ENCODE measurements around the gene HCN3. TPM values are rescaled to one million over a fixed set of nuclear protein-coding genes. Genes with fewer than 3 reads are reported as not detected.

Gene HCN3
- total and polyA plus RNA-seq, 2 of the 13 experiments (the other 11 are each of a cell fraction or from before 2014, with no cell fraction given): 2.4 to 10.2 TPM

- 0 out of 2 replicates have a peak, but pooled peaks have one; percentile 39 for TF ChIP-seq ZBTB34 (CRISPR knock-in tag; IDR thresholded peaks at IDR 0.05)
- TF ChIP-seq ZKSCAN8 (CRISPR knock-in tag; IDR thresholded peaks at IDR 0.05; ENCODE audit: borderline replicate concordance): 0 out of 2 replicates have a peak, but pooled peaks have one; percentile 38
- peak; percentile 66; the same call in 1 of the 2 replicates for TF ChIP-seq ZNF580 (CRISPR knock-in tag; IDR thresholded peaks at IDR 0.05; ENCODE audit: borderline replicate concordance, low read depth)
- no peak for TF ChIP-seq PAX8 (CRISPR knock-in tag; IDR thresholded peaks at IDR 0.05; ENCODE audit: borderline replicate concordance)
- peak; percentile 79; the same call in 1 of the 2 replicates for TF ChIP-seq ZNF607 (CRISPR knock-in tag; IDR thresholded peaks at IDR 0.05; ENCODE audit: borderline replicate concordance)
- TF ChIP-seq ZNF326 (CRISPR knock-in tag; IDR thresholded peaks at IDR 0.05; ENCODE audit: borderline replicate concordance): no peak
- peak; percentile 73; the same call in 1 of the 2 replicates for TF ChIP-seq PRDM15 (CRISPR knock-in tag; IDR thresholded peaks at IDR 0.05)
- no peak for TF ChIP-seq ZSCAN29 (CRISPR knock-in tag; conservative IDR thresholded peaks at IDR 0.05)
- TF ChIP-seq ZNF639 (CRISPR knock-in tag; conservative IDR thresholded peaks at IDR 0.05): peak; percentile 59
- no peak for TF ChIP-seq ZNF225 (CRISPR knock-in tag; IDR thresholded peaks at IDR 0.05)
- no peak for TF ChIP-seq IRF9 (CRISPR knock-in tag; IDR thresholded peaks at IDR 0.05; ENCODE audit: borderline replicate concordance)
- no peak for TF ChIP-seq ZNF12 (CRISPR knock-in tag; IDR thresholded peaks at IDR 0.05)
- 0 out of 2 replicates have a peak, but pooled peaks have one; percentile 9 for TF ChIP-seq NR2C2 (CRISPR knock-in tag; IDR thresholded peaks at IDR 0.05; ENCODE audit: borderline replicate concordance)
- TF ChIP-seq ARNT2 (CRISPR knock-in tag; IDR thresholded peaks at IDR 0.05; ENCODE audit: low read depth): no peak; the same call in 1 of the 2 replicates
- TF ChIP-seq POLR2A (IDR thresholded peaks at IDR 0.05; ENCODE audit: insufficient read depth in 1 of 2, low read depth in 2 of 2, low read length in 2 of 2): no peak
- TF ChIP-seq SMARCC2 (IDR thresholded peaks at IDR 0.05): no peak
- TF ChIP-seq PHF21A (CRISPR knock-in tag; IDR thresholded peaks at IDR 0.05): no peak
- TF ChIP-seq ADNP (CRISPR knock-in tag; IDR thresholded peaks at IDR 0.05): no peak
- TF ChIP-seq KAT8 (CRISPR knock-in tag; IDR thresholded peaks at IDR 0.05): peak; percentile 47; the same call in 1 of the 2 replicates
- TF ChIP-seq KAT7 (CRISPR knock-in tag; IDR thresholded peaks at IDR 0.05; ENCODE audit: borderline replicate concordance): peak; percentile 65; the same call in 1 of the 2 replicates
- TF ChIP-seq ZMAT3 (CRISPR knock-in tag; conservative IDR thresholded peaks at IDR 0.05): 0 out of 2 replicates have a peak, but pooled peaks have one; percentile 16
- TF ChIP-seq SPEN (CRISPR knock-in tag; IDR thresholded peaks at IDR 0.05; ENCODE audit: low read depth): peak; percentile 53; the same call in 1 of the 2 replicates
Measured at GRCh38 chr1:155322953-155323728, 45.9 kb downstream of the HCN3 start (continued).
